Spleen (tissue), 11 donors: ENCODE measurements around the gene STAT4. TPM values are rescaled to one million over a fixed set of nuclear protein-coding genes. Genes with fewer than 3 reads are reported as not detected.

ENCODE experiments used
- DNase-seq: peaks from one replicate; pipeline ENCODE4 v3.0.0-alpha.2; 2020
- H3K27ac ChIP-seq, 8 donors: fragments of 200-600 bp; sonication (generic) in 7 of 8; 1 replicate in 4 of 8; 2 replicates in 4 of 8; pipeline versions ENCODE4 v1.5.0 to v1.8.0; 2016 to 2021; ENCODE audit warnings: inconsistent platforms in 4 of 8, mild to moderate bottlenecking in 4 of 8, moderate library complexity in 1 of 8
- H3K27me3 ChIP-seq, 7 donors: fragments of 200-600 bp; sonication (generic) in 6 of 7; replicated peaks in 1 of 7; 1 replicate in 4 of 7; 2 replicates in 3 of 7; pipeline versions ENCODE4 v1.5.0 to v1.8.0; 2016 to 2021; ENCODE audit warnings: inconsistent platforms in 3 of 7, mild to moderate bottlenecking in 1 of 7
- H3K36me3 ChIP-seq, 6 donors: fragments of 200-600 bp; sonication (generic) in 5 of 6; 1 replicate in 4 of 6; 2 replicates in 2 of 6; pipeline versions ENCODE4 v1.5.0 to v1.8.0; 2016 to 2021; ENCODE audit warnings: inconsistent platforms in 2 of 6
- H3K4me1 ChIP-seq, 6 donors: fragments of 200-600 bp; sonication (generic) in 5 of 6; 1 replicate in 3 of 6; 2 replicates in 3 of 6; pipeline versions ENCODE4 v1.5.0 to v1.8.0; 2016 to 2021; ENCODE audit warnings: inconsistent platforms in 3 of 6
- H3K4me3 ChIP-seq, 8 donors: fragments of 200-600 bp; sonication (generic) in 7 of 8; 1 replicate in 4 of 8; 2 replicates in 4 of 8; pipeline versions ENCODE4 v1.5.0 to v1.8.0; 2016 to 2021; ENCODE audit warnings: inconsistent platforms in 4 of 8, mild to moderate bottlenecking in 4 of 8, moderate library complexity in 2 of 8
- H3K9me3 ChIP-seq, 8 donors: fragments of 200-600 bp; sonication (generic) in 7 of 8; 1 replicate in 4 of 8; 2 replicates in 4 of 8; pipeline versions ENCODE4 v1.5.0 to v1.8.0; 2016 to 2021; ENCODE audit warnings: inconsistent platforms in 4 of 8
- CTCF ChIP-seq, 11 experiments: fragments of 200-600 bp in 7 of 11; fragments of 450-650 bp in 4 of 11; sonication (generic) in 4 of 11; IDR thresholded peaks in 8 of 11; conservative IDR thresholded peaks in 3 of 11; 1 replicate in 7 of 11; 2 replicates in 4 of 11; pipeline versions ENCODE4 v1.4.0 to v1.8.0; 2016 to 2021; ENCODE audit warnings: antibody characterized with exemption in 11 of 11, inconsistent platforms in 4 of 11, mild to moderate bottlenecking in 1 of 11
- POLR2A ChIP-seq, 3 donors: fragments of 450-650 bp; IDR thresholded peaks; one replicate each; pipeline ENCODE4 v1.5.1; 2017; ENCODE audit warnings: antibody characterized with exemption in 3 of 3, mild to moderate bottlenecking in 1 of 3
- POLR2AphosphoS5 ChIP-seq, 3 donors: sonication (generic); formaldehyde crosslinking; IDR thresholded peaks; one replicate each; pipeline ENCODE4 v1.5.1; 2017; ENCODE audit warnings: antibody characterized with exemption in 3 of 3
- WGBS, 5 donors: extraction: QIAGEN DNeasy Blood & Tissue Kit in 3 of 5; methylation state at CpG; one replicate each; pipeline versions ENCODE4 v1.1.5 to v1.1.7; 2013 to 2018; 5-methylcytosine and 5-hydroxymethylcytosine counted together
- intact Hi-C: fragments of 100-400 bp; cut with DNase I; formaldehyde crosslinking; loops from one replicate; pipeline ENCODE4 v1.15.0; 2023; ENCODE audit warnings: low total_unique reads
- polyA plus RNA-seq, 3 donors: library from polyadenylated mRNA; stranded (reverse); fragments of 200-250 nt; gene quantifications; one replicate each; pipeline ENCODE4 v1.2.1, GENCODE V29; 2013
- total RNA-seq, 7 donors: library from RNA; depleted of rRNA in 3 of 7; stranded (reverse); fragments of >200 nt in 3 of 7; fragmentation: NEBNext Ultra II Directional in 4 of 7; extraction: Animal tissue kit (Norgen Biotek cat#: 25700) in 4 of 7; gene quantifications; one replicate each; pipeline versions ENCODE4 v1.1.0 to v1.2.1, GENCODE V29; 2016 to 2021
- donor health status: healthy with polysubstance abuse.
- donor health status: DM: no; HTN: no; CAD: no; lungs with moderate emphysema.
- donor health status: DM: no; HTN: no; CAD: no.
- donor health status: Bipolar disorder and iron deficiency.
- donor health status: healthy.
- donor health status: DM: no; HTN: no; CAD: no.
- donor health status: DM: yes; HTN: yes; CAD: no.

The STAT4 gene
- total and polyA plus RNA-seq, 10 donors = 4.0 to 36.7 (median 25.6) TPM

- intact Hi-C loops = no loop called here
- WGBS, 5 donors = 94 to 98% (median 97%) methylated on average over 6 of the region's 6 CpGs
- no peak for DNase-seq
- no peak overlapping the region for H3K4me3 ChIP-seq
- peak overlapping the region in 2 of 8 donors; percentile 20 to 37 for H3K27ac ChIP-seq
- TF ChIP-seq POLR2AphosphoS5 (IDR thresholded peaks at IDR 0.05) = no peak
- no peak for TF ChIP-seq POLR2A (IDR thresholded peaks at IDR 0.05)
- no peak for TF ChIP-seq CTCF (IDR thresholded peaks at IDR 0.05 in 8 of 11, conservative IDR thresholded peaks at IDR 0.05 in 3 of 11)
- peaks cover 0 to 10% (median 6%) of the 10 kb centered on the region in 8 donors for H3K9me3 ChIP-seq
- no peaks in the 10 kb centered on the region for H3K27me3 ChIP-seq
- H3K4me1 ChIP-seq = peaks cover 0 to 47% (median 8%) of the 10 kb centered on the region in 6 donors
- H3K36me3 ChIP-seq = peaks cover 14 to 100% (median 100%) of the 10 kb centered on the region in 6 donors
These were observed 147.1 kb downstream of the STAT4 start for GRCh38 chr2:191003405-191004309.

GRCh38 chr2:191001624-191002023, 149.2 kb downstream of the STAT4 start:
- WGBS, 5 donors = 85 to 95% (median 90%) methylated on average over 3 of the region's 3 CpGs
- intact Hi-C loops = no loop called here
- DNase-seq = no peak
- Histone ChIP-seq H3K4me3 (no peak overlapping the region), H3K4me1 (peaks cover 0 to 37% (median 2%) of the 10 kb centered on the region in 6 donors), H3K27me3 (no peaks in the 10 kb centered on the region), H3K27ac (peak overlapping the region in 1 of 8 donors; percentile 34), H3K9me3 (peaks cover 0 to 10% (median 6%) of the 10 kb centered on the region in 8 donors), H3K36me3 (peaks cover 13 to 100% (median 100%) of the 10 kb centered on the region in 6 donors)
- TF ChIP-seq POLR2A (IDR thresholded peaks at IDR 0.05) (no peak), POLR2AphosphoS5 (IDR thresholded peaks at IDR 0.05) (no peak), CTCF (IDR thresholded peaks at IDR 0.05 in 8 of 11, conservative IDR thresholded peaks at IDR 0.05 in 3 of 11) (no peak)

DNA sequence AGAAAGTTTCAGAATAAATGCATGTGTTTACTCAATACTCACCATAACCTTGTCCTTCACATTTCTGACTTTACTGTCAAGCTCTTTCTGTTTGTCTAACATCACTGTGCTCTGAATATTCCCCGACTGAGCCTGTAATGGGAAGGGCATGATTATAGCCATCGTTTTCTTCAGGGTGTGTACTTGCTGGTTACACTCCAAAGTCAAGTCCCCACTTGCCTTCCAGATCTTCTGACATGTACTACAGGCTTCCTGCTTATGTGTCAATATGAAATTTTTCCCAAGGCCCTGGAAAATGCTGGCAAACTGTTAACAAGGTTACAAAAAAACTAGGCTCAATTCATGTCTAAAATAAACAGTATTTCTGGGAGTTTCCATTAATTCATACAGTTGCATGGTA, 149.8 kb downstream of the STAT4 start:
- peaks cover 13 to 100% (median 100%) of the 10 kb centered on the region in 6 donors for H3K36me3 ChIP-seq
- no peak overlapping the region for H3K4me3 ChIP-seq
- no peak for DNase-seq
- intact Hi-C loops = no loop called here
- peaks cover 0 to 37% (median 2%) of the 10 kb centered on the region in 6 donors for H3K4me1 ChIP-seq
- H3K27me3 ChIP-seq = no peaks in the 10 kb centered on the region
- TF ChIP-seq POLR2A (IDR thresholded peaks at IDR 0.05) (no peak), CTCF (IDR thresholded peaks at IDR 0.05 in 8 of 11, conservative IDR thresholded peaks at IDR 0.05 in 3 of 11) (no peak), POLR2AphosphoS5 (IDR thresholded peaks at IDR 0.05) (no peak)
- WGBS, 5 donors = 60 to 85% (median 73%) methylated on average over 2 of the region's 2 CpGs
- peak overlapping the region in 1 of 8 donors; percentile 34 for H3K27ac ChIP-seq
- peaks cover 0 to 10% (median 6%) of the 10 kb centered on the region in 8 donors for H3K9me3 ChIP-seq
